GM12873 (cell line): ENCODE measurements around the gene EFEMP1.

ENCODE experiments used
- TF ChIP-seq, protein P1 (sequence below): IDR thresholded peaks from 2 replicates; pipeline ENCODE4 v1.5.1; 2012; ENCODE audit warnings: low read depth, mild to moderate bottlenecking, moderate library complexity, low read length, control low read depth; ENCODE audit not compliant: insufficient read depth; ENCODE audit errors: missing control alignments

The EFEMP1 gene

GRCh38 chr2:55919574-55919973, 4.0 kb downstream of the EFEMP1 start:
- TF ChIP-seq, protein P1, sequence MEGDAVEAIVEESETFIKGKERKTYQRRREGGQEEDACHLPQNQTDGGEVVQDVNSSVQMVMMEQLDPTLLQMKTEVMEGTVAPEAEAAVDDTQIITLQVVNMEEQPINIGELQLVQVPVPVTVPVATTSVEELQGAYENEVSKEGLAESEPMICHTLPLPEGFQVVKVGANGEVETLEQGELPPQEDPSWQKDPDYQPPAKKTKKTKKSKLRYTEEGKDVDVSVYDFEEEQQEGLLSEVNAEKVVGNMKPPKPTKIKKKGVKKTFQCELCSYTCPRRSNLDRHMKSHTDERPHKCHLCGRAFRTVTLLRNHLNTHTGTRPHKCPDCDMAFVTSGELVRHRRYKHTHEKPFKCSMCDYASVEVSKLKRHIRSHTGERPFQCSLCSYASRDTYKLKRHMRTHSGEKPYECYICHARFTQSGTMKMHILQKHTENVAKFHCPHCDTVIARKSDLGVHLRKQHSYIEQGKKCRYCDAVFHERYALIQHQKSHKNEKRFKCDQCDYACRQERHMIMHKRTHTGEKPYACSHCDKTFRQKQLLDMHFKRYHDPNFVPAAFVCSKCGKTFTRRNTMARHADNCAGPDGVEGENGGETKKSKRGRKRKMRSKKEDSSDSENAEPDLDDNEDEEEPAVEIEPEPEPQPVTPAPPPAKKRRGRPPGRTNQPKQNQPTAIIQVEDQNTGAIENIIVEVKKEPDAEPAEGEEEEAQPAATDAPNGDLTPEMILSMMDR: no peak

GRCh38 chr2:55918856-55919255, 4.7 kb downstream of the EFEMP1 start:
- TF ChIP-seq, protein P1: no peak

GRCh38 chr2:55917713-55918390, 5.7 kb downstream of the EFEMP1 start:
- TF ChIP-seq, protein P1: no peak

GRCh38 chr2:55917117-55917516, 6.5 kb downstream of the EFEMP1 start:
- TF ChIP-seq, protein P1: no peak

DNA sequence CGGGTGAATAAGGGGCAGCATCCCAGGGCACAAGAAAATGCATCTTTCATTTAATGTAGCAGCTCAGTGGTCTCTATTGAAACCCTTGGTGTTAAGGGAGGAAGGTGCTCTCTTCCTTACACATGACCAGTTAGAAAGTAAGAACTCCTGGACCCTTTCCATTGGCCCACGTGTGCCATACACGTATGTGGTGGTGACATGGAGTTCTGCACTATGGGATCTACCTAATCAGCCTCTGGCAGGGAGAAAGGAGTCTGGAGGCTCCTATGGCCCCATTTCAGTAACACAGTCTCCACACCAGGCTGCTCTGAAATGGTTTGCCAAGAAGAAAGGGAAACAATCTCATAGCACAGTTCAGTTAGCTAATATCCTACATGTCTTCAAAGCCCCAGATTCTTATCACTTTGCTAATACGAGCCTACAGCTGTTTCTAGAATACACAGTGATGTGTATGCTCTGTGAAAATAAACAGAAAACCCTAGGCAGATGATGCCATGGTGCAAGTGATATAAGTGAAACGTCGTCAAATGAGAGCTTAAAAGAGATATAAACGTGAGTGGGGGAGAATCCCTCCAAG, 7.0 kb downstream of the EFEMP1 start:
- TF ChIP-seq, protein P1: no peak

DNA sequence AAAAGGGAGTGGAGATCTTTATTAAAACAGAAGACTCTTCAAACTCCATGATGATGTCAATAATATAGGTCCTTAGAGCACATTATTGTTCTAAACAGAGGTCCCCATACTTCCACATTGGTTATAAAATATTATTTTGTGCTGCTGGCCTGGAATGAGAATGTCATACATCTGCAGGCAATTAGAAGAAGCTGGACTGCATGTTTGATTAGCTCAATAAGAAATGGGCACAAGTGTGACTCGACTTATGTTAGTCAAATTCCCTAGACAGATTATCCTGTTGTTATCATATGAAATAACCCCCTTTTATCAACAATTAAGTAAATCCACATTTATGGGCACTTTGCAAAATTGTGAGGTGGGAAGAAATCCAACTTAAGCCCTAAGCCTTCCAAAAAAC, 8.8 kb downstream of the EFEMP1 start:
- TF ChIP-seq, protein P1: no peak

GRCh38 chr2:55912926-55913325, 10.7 kb downstream of the EFEMP1 start:
- TF ChIP-seq, protein P1: no peak
